Heart right ventricle (tissue), 16 donors: ENCODE results near the gene ANO1. TPM values are rescaled to one million over a fixed set of nuclear protein-coding genes. Genes with fewer than 3 reads are reported as not detected.
A peak's percentile ranks its signal among the peaks of the same experiment; 100 is the strongest.

ENCODE experiments used
- ATAC-seq, 8 donors: fragments of 200-7000 bp; cut with Tn5 transposase; one replicate each; pipeline ENCODE4 v1.9.1; 2020; ENCODE audit warnings: mild to moderate bottlenecking in 8 of 8, moderate library complexity in 8 of 8, moderate number of reproducible peaks in 1 of 8
- DNase-seq, 2 donors: peaks; one replicate each; pipeline ENCODE4 v3.0.0-alpha.2; 2020
- H3K27ac ChIP-seq, 10 donors: fragments of 200-600 bp; sonication (generic) in 2 of 10; one replicate each; pipeline versions ENCODE4 v1.5.0 to v1.8.0; 2020 to 2022; ENCODE audit warnings: mild to moderate bottlenecking in 3 of 10
- H3K27me3 ChIP-seq, 7 donors: fragments of 200-600 bp; one replicate each; pipeline ENCODE4 v1.8.0; 2021 to 2022; ENCODE audit warnings: mild to moderate bottlenecking in 2 of 7
- H3K36me3 ChIP-seq, 9 donors: fragments of 200-600 bp; sonication (generic) in 1 of 9; one replicate each; pipeline versions ENCODE4 v1.5.0 to v1.8.0; 2020 to 2022; ENCODE audit warnings: mild to moderate bottlenecking in 2 of 9
- H3K4me1 ChIP-seq, 9 donors: fragments of 200-600 bp; sonication (generic) in 1 of 9; one replicate each; pipeline versions ENCODE4 v1.5.0 to v1.8.0; 2020 to 2022; ENCODE audit warnings: mild to moderate bottlenecking in 4 of 9
- H3K4me3 ChIP-seq, 10 donors: fragments of 200-600 bp; sonication (generic) in 2 of 10; one replicate each; pipeline versions ENCODE4 v1.5.0 to v1.8.0; 2020 to 2022; ENCODE audit warnings: mild to moderate bottlenecking in 7 of 10, moderate library complexity in 2 of 10
- H3K9me3 ChIP-seq, 11 donors: fragments of 200-600 bp in 10 of 11; sonication (generic) in 2 of 11; one replicate each; pipeline versions ENCODE4 v1.5.0 to v1.8.0; 2013 to 2022; ENCODE audit warnings: mild to moderate bottlenecking in 2 of 11, control low read depth in 1 of 11, moderate library complexity in 1 of 11
- whole genome bisulfite sequencing, 2 donors: extraction: QIAGEN DNeasy Blood & Tissue Kit; methylation state at CpG; one replicate each; pipeline ENCODE4 v1.1.7; 2013; ENCODE audit warnings: inconsistent platforms in 1 of 2; 5-methylcytosine and 5-hydroxymethylcytosine counted together
- intact Hi-C, 10 donors: fragments of 100-400 bp; cut with DNase I; formaldehyde crosslinking; loops; one replicate each; pipeline versions ENCODE4 v1.11.1 to v1.14.2; 2022
- polyA plus RNA-seq, 2 donors: library from polyadenylated mRNA; stranded (reverse); fragments of 200-250 nt; gene quantifications; one replicate each; pipeline ENCODE4 v1.2.3, GENCODE V29; 2013
- total RNA-seq, 10 donors: library from RNA; stranded (reverse); fragmentation: NEBNext Ultra II Directional in 3 of 10; extraction: Animal tissue kit (Norgen Biotek cat#: 25700) in 3 of 10; gene quantifications; one replicate each; pipeline versions ENCODE4 v1.2.1 to v1.2.4, GENCODE V29; 2021 to 2023
- TF ChIP-seq, protein P1 (sequence below), 9 donors: fragments of 200-600 bp; sonication (generic) in 2 of 9; IDR thresholded peaks; one replicate each; pipeline versions ENCODE4 v1.5.0 to v1.8.0; 2021 to 2022; ENCODE audit warnings: antibody characterized with exemption in 9 of 9, mild to moderate bottlenecking in 5 of 9, moderate library complexity in 1 of 9
- donor health status: Arrhythmogenic right ventricular cardiomyopathy.
- donor health status: ischemic (EF 13 %, LVEDD 7.1; RV severe dilation, severe dysfunction).
- donor health status: healthy with polysubstance abuse.
- donor health status: DM: no; HTN: yes; CAD: no.
- donor health status: DM: no; HTN: no; CAD: no.
- donor health status: ischemic (EF 25% LVEDD 6.9; RV normal size, moderate dysfunction).
- donor health status: ischemic (EF 25% LVEDD 5.7; RV mildly dilated, moderate dysfunction).
- donor health status: healthy.
- donor health status: DM: yes; HTN: yes; CAD: no.
- donor health status: Ischemic cardiomyopathy.
- donor health status: ischemic (EF 35%, LVEDD 5.7; RV mildly dilated, moderate dysfunction).
- donor health status: nonischemic (EF 11% LVEDD 7.7; RV severe dilation, severe dysfunction).
- donor health status: DM: yes; HTN: yes; CAD: no.
- donor health status: PGD.
- donor health status: ischemic (EF 29% LVEDD 5.4; RV normal size, mild dysfunction).
- donor health status: nonischemic (EF 23%, LVEDD 6.1; RV moderate dilation, normal function).

ANO1 gene
- total and polyA plus RNA-seq, 12 donors, result 6.6 to 13.8 (median 9.7) TPM

GRCh38 chr11:70072861-70073755 is 5.0 kb upstream of the ANO1 start:
- H3K36me3 ChIP-seq, result no peaks in the 10 kb centered on the region
- peaks cover 14 to 49% (median 22%) of the 10 kb centered on the region in 9 donors for H3K4me1 ChIP-seq
- H3K4me3 ChIP-seq, result no peak overlapping the region
- H3K27me3 ChIP-seq, result peaks cover 0 to 79% (median 61%) of the 10 kb centered on the region in 7 donors
- DNase-seq, result no peak
- TF ChIP-seq, protein P1, sequence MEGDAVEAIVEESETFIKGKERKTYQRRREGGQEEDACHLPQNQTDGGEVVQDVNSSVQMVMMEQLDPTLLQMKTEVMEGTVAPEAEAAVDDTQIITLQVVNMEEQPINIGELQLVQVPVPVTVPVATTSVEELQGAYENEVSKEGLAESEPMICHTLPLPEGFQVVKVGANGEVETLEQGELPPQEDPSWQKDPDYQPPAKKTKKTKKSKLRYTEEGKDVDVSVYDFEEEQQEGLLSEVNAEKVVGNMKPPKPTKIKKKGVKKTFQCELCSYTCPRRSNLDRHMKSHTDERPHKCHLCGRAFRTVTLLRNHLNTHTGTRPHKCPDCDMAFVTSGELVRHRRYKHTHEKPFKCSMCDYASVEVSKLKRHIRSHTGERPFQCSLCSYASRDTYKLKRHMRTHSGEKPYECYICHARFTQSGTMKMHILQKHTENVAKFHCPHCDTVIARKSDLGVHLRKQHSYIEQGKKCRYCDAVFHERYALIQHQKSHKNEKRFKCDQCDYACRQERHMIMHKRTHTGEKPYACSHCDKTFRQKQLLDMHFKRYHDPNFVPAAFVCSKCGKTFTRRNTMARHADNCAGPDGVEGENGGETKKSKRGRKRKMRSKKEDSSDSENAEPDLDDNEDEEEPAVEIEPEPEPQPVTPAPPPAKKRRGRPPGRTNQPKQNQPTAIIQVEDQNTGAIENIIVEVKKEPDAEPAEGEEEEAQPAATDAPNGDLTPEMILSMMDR (IDR thresholded peaks at IDR 0.05), result no peak
- no peaks in the 10 kb centered on the region for H3K9me3 ChIP-seq
- WGBS, 2 donors, result 18 to 20% methylated on average over 21 of the region's 21 CpGs
- H3K27ac ChIP-seq, result peak overlapping the region in 6 of 10 donors; percentile 22 to 77 (median 68)
- intact Hi-C loops, result loop anchor here in 4 of 10 donors (10.0 kb wide), 4 partner anchors 108 to 158 kb away; no protein-coding TSS in a partner anchor
- ATAC-seq, result peak in 4 of 8 donors; percentile 37 to 72 (median 68)

DNA sequence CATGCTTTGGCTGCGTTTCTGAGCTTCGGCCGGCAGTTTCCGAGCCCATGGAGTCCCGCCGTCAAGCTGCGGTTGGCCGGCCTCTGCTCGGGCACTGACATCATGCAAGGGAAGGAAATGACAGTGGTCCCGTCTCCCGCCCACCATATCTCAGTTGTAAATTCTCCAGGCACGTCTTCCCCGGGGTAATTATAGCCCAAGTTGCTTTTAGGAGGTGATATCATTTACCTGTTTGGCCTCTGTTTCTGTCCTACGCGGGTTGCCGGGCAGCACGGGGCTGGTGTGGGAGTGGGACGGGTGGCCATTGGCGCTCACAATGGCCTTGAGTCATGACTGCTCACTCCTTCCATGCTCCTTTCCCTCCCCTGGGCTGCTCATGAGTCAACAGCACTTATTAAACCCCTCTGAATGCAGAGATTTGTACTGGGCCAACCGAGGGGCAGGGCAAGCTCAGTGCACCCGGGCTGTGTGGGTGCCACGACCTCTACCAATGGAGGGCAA is 4.2 kb upstream of the ANO1 start:
- peaks cover 0 to 73% (median 56%) of the 10 kb centered on the region in 7 donors for H3K27me3 ChIP-seq
- no peaks in the 10 kb centered on the region for H3K36me3 ChIP-seq
- DNase-seq (peak in 1 of 2 donors; percentile 75), ATAC-seq (peak; percentile 60 to 88 (median 75))
- H3K4me1 ChIP-seq, result peaks cover 14 to 50% (median 22%) of the 10 kb centered on the region in 9 donors
- TF ChIP-seq, protein P1 (IDR thresholded peaks at IDR 0.05), result no peak
- intact Hi-C loops, result loop anchor here in 4 of 10 donors (10.0 kb wide), 4 partner anchors 109 to 159 kb away; no protein-coding TSS in a partner anchor
- H3K9me3 ChIP-seq, result no peaks in the 10 kb centered on the region
- no peak overlapping the region for H3K4me3 ChIP-seq
- peak overlapping the region in 5 of 10 donors; percentile 42 to 77 (median 73) for H3K27ac ChIP-seq
- 30 to 32% methylated on average over 22 of the region's 22 CpGs for WGBS, 2 donors

GRCh38 chr11:70074746-70075145 is 3.4 kb upstream of the ANO1 start:
- peak overlapping the region in 5 of 10 donors; percentile 14 to 77 (median 72) for H3K27ac ChIP-seq
- intact Hi-C loops, result loop anchor here in 6 of 10 donors (5.0 to 10.0 kb wide), 5 partner anchors 110 to 160 kb away; no protein-coding TSS in a partner anchor
- H3K4me1 ChIP-seq, result peaks cover 14 to 54% (median 22%) of the 10 kb centered on the region in 9 donors
- no peaks in the 10 kb centered on the region for H3K36me3 ChIP-seq
- no peak overlapping the region for H3K4me3 ChIP-seq
- TF ChIP-seq, protein P1 (IDR thresholded peaks at IDR 0.05), result no peak
- 96% methylated on average over 8 of the region's 8 CpGs for WGBS, 2 donors
- H3K27me3 ChIP-seq, result peaks cover 0 to 73% (median 56%) of the 10 kb centered on the region in 7 donors
- no peaks in the 10 kb centered on the region for H3K9me3 ChIP-seq
- no peak for ATAC-seq
- no peak for DNase-seq

DNA sequence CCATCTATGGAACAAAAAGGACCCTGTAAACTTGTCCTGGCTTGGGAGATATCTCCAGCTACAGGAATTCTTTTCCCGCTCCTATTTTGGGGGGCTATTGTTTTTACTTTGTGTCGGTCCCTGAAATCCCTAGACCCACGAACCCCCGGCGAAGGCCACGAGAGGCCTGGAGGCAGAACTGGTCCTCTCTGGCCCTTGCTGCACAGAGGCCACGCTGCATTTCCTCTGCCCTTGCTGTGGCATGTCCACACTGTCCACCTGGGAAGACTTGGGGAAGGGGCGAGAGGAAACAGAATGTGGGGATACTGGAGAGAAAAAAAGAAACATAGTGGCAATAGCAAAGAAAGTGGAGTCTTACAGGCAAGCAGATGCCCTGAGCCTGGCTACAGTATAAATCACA is 2.3 kb upstream of the ANO1 start:
- Histone ChIP-seq H3K4me1 (peaks cover 14 to 58% (median 22%) of the 10 kb centered on the region in 9 donors), H3K36me3 (no peaks in the 10 kb centered on the region), H3K27me3 (peaks cover 0 to 70% (median 50%) of the 10 kb centered on the region in 7 donors), H3K27ac (peak overlapping the region in 4 of 10 donors; percentile 35 to 88 (median 68)), H3K4me3 (no peak overlapping the region), H3K9me3 (no peaks in the 10 kb centered on the region)
- 91 to 92% methylated on average over 8 of the region's 8 CpGs for WGBS, 2 donors
- ATAC-seq, result no peak
- TF ChIP-seq, protein P1 (IDR thresholded peaks at IDR 0.05), result no peak
- intact Hi-C loops, result loop anchor here in 6 of 10 donors (5.0 to 10.0 kb wide), 5 partner anchors 111 to 161 kb away; no protein-coding TSS in a partner anchor
- DNase-seq, result no peak
